GM12875 (cell line): ENCODE data around the gene MARS1.

Experiments
- H3K4me3 ChIP-seq: one replicate; pipeline ENCODE4 v1.5.1; 2011; ENCODE audit warnings: low read depth, low read length, control low read depth
- CTCF ChIP-seq: IDR thresholded peaks from 2 replicates; pipeline ENCODE4 v1.5.1; 2011; ENCODE audit warnings: low read depth, mild to moderate bottlenecking, control low read depth, inconsistent platforms, low read length, moderate library complexity, borderline replicate concordance; ENCODE audit not compliant: insufficient read depth

Gene MARS1

GRCh38 chr12:57464569-57464968 is 23.3 kb upstream of the MARS1 start:
- TF ChIP-seq CTCF, result no peak
- no peak overlapping the region for H3K4me3 ChIP-seq

- TF ChIP-seq CTCF, result no peak
These were observed 22.7 kb upstream of the MARS1 start for GRCh38 chr12:57465030-57465746.

GRCh38 chr12:57465747-57466505 is 21.9 kb upstream of the MARS1 start:
- no peak overlapping the region for H3K4me3 ChIP-seq
- no peak for TF ChIP-seq CTCF

More at GRCh38 chr12:57465030-57465746, 22.7 kb upstream of the MARS1 start:
- H3K4me3 ChIP-seq, result no peak overlapping the region

GRCh38 chr12:57467212-57467874 is 20.5 kb upstream of the MARS1 start:
- H3K4me3 ChIP-seq, result no peak overlapping the region
- no peak for TF ChIP-seq CTCF

- no peak overlapping the region for H3K4me3 ChIP-seq
- TF ChIP-seq CTCF, result no peak
These were observed 20.0 kb upstream of the MARS1 start for GRCh38 chr12:57467915-57468314.

DNA sequence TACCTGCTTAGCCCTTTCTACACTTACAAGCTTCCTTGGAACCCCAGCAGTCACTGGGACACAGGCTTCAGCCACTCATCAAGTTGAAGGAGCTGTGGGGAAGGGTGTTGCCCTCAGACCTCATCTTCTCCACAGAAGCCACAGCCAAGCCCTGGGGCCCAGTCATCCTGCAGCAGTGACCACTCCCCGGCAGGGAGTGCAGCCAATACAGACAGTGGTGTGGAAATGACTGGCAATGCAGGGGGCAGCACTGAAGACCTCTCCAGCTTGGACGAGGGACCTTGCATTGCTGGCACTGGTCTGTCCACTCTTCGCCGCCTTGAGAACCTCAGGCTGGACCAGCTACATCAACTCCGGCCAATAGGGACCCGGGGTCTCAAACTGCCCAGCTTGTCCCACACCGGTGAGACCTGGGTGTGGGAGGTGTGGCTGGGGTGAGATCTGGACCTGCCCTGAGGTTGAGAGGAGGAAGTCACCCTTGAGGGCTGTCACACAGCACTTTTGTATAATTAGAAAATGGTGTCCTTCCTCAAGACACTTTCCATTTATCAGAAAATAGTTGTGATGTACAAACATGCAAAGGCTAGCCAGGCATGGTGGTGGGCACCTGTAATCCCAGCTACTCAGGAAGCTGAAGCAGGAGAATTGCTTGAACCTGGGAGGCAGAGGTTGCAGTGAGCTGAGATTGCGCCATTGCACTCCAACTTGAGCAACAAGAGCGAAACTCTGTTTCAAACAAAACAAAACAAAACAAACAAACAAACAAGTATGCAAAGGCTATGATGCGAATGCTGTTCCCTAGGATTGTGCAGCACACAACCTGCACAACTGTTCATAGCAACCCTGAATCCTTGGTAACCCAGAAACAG is 18.3 kb upstream of the MARS1 start:
- TF ChIP-seq CTCF, result no peak
- H3K4me3 ChIP-seq, result no peak overlapping the region
